ENCODE data around the gene PLCB3.

PLCB3 gene

DNA sequence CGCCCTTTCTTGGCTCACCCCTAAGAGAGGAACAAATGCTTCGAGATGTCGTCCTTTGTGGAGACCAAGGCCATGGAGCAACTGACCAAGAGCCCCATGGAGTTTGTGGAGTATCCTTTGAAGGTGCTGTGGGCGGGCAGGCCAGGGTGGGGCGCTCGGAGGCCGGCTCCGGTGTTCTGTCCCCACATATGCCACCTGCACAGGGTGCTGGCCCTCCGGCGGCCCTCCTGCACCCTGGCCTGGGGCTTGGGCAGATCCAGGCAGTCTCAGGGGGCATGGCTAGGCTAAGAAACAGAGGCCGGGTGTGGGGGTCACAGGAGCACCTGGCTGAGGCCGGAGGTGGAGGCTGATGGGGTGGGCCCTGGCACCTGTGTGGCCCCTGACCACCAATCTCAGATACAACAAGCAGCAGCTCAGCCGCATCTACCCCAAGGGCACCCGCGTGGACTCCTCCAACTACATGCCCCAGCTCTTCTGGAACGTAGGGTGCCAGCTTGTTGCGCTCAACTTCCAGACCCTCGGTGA is 10.3 kb downstream of the PLCB3 start:
- no peaks in the 10 kb centered on the region for H3K27me3 ChIP-seq (ENCODE audit: insufficient read depth, low read depth, severe bottlenecking)
- no peak overlapping the region for H3K27ac ChIP-seq
- H3K4me3 ChIP-seq (ENCODE audit: low read depth, low read length): no peak overlapping the region
- no peak for DNase-seq
- H3K9me3 ChIP-seq (ENCODE audit: severe bottlenecking): no peaks in the 10 kb centered on the region
- TF ChIP-seq, protein P1, sequence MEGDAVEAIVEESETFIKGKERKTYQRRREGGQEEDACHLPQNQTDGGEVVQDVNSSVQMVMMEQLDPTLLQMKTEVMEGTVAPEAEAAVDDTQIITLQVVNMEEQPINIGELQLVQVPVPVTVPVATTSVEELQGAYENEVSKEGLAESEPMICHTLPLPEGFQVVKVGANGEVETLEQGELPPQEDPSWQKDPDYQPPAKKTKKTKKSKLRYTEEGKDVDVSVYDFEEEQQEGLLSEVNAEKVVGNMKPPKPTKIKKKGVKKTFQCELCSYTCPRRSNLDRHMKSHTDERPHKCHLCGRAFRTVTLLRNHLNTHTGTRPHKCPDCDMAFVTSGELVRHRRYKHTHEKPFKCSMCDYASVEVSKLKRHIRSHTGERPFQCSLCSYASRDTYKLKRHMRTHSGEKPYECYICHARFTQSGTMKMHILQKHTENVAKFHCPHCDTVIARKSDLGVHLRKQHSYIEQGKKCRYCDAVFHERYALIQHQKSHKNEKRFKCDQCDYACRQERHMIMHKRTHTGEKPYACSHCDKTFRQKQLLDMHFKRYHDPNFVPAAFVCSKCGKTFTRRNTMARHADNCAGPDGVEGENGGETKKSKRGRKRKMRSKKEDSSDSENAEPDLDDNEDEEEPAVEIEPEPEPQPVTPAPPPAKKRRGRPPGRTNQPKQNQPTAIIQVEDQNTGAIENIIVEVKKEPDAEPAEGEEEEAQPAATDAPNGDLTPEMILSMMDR (IDR thresholded peaks at IDR 0.05; ENCODE audit: low read depth, low read length): no peak
- peaks cover 80% of the 10 kb centered on the region for H3K36me3 ChIP-seq

DNA sequence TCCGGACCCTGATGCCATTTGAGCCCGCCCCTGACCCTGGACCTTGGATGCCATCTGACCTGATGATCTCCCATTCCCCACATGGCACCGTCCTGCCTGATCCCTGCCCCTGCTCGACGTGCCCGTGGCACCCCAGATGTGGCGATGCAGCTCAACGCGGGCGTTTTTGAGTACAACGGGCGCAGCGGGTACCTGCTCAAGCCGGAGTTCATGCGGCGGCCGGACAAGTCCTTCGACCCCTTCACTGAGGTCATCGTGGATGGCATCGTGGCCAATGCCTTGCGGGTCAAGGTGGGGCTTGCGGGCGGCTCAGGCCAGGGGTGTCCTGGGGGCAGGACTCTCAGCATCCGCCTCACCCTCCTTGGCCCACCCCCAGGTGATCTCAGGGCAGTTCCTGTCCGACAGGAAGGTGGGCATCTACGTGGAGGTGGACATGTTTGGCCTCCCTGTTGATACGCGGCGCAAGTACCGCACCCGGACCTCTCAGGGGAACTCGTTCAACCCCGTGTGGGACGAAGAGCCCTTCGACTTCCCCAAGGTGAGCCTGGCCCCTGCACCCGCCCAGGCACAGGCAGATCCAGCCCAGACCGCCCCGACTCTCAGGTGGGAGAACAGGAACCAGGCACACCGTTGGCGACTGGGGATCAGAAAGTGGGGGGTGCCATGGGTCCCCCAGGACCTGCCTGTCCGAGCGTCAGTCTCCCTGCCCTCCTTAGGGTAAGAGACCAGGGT is 11.1 kb downstream of the PLCB3 start:
- Histone ChIP-seq H3K27me3 (ENCODE audit: insufficient read depth, low read depth, severe bottlenecking) (no peaks in the 10 kb centered on the region), H3K27ac (no peak overlapping the region), H3K36me3 (peaks cover 80% of the 10 kb centered on the region), H3K9me3 (ENCODE audit: severe bottlenecking) (no peaks in the 10 kb centered on the region), H3K4me3 (ENCODE audit: low read depth, low read length) (no peak overlapping the region)
- TF ChIP-seq, protein P1 (IDR thresholded peaks at IDR 0.05; ENCODE audit: low read depth, low read length): no peak
- DNase-seq: no peak

DNA sequence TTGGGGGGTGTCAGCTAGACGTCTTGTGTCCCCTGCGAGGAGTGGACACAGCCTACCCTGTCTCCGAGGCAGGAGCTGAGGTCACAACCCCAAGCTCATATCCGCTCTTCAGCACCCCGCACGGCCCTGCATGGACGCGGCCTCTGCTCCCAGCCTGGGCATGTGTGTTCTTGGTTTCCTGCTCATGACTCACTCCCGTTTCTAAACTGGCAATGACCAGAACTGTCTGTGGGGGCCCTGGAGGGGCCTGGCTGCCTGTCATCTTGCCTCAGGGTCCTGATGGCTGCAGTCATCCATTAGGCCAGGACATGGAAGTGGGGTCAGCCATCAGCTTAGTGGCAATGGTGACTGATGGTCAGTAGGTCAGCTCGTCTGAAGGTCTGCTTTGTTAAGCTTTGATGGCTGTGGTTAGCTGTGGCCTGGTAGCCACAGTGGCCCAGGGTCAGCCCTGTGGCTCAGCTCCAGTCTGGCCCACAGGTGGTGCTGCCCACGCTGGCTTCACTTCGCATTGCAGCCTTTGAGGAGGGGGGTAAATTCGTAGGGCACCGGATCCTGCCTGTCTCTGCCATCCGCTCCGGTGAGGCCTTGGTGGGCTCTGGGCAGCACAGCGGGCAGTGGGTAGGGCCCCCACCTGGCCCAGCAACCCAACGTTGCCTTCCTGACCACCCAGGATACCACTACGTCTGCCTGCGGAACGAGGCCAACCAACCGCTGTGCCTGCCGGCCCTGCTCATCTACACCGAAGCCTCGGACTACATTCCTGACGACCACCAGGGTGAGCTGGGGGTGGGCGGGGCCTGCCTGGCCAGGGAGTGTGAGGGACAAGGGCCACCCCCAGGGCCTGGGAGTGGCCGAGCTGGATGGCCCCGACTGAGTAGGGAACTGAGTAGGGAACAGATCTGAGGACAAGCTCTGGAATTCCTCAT is 12.0 kb downstream of the PLCB3 start:
- TF ChIP-seq, protein P1 (IDR thresholded peaks at IDR 0.05; ENCODE audit: low read depth, low read length): no peak
- H3K36me3 ChIP-seq: peaks cover 77% of the 10 kb centered on the region
- no peaks in the 10 kb centered on the region for H3K9me3 ChIP-seq (ENCODE audit: severe bottlenecking)
- no peak for DNase-seq
- no peak overlapping the region for H3K4me3 ChIP-seq (ENCODE audit: low read depth, low read length)
- H3K27me3 ChIP-seq (ENCODE audit: insufficient read depth, low read depth, severe bottlenecking): no peaks in the 10 kb centered on the region
- no peak overlapping the region for H3K27ac ChIP-seq

DNA sequence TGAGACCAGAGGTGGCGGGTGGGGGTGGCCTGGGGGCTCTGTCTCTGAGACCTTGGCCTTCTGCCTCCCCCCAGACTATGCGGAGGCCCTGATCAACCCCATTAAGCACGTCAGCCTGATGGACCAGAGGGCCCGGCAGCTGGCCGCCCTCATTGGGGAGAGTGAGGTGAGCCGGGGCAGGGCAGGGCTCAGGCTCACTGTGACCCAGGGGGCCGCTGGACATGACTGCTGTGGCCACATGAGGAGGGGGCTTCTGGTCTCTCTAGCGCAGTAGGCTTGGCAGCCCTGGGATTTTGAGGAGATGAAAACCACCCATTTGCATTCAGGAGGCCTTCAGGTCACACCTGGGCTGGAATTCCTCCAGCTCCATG is 12.6 kb downstream of the PLCB3 start:
- no peak overlapping the region; the same call in 1 of the 2 replicates for H3K27ac ChIP-seq
- H3K4me3 ChIP-seq (ENCODE audit: low read depth, low read length): no peak overlapping the region
- H3K9me3 ChIP-seq (ENCODE audit: severe bottlenecking): no peaks in the 10 kb centered on the region
- DNase-seq: no peak
- H3K27me3 ChIP-seq (ENCODE audit: insufficient read depth, low read depth, severe bottlenecking): no peaks in the 10 kb centered on the region
- TF ChIP-seq, protein P1 (IDR thresholded peaks at IDR 0.05; ENCODE audit: low read depth, low read length): no peak
- H3K36me3 ChIP-seq: peaks cover 71% of the 10 kb centered on the region

DNA sequence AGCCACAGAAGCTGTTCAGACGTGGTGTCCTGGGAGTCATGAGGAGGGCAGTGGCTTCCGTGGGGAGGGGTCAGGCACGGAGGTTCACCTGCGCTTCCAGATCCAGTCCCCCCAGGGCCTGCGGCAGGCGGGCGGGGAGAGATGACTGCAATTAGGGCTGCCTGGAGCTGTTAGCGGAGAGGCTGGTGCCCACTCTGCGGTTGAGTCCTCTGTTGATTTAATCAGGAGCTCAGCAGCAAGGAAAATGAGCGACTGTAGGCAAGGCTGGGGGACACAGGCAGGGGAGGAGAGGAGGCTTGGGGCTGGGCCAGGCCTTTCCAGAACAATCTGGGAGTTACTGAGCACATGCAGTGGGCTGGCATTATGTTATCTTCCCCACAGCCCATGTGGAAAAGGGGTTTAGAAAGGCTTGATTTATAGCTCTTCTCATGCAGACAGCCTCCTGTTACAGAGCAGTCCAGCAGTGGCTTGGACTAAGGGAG is 13.1 kb downstream of the PLCB3 start:
- H3K36me3 ChIP-seq: peaks cover 66% of the 10 kb centered on the region
- no peak for DNase-seq
- H3K4me3 ChIP-seq (ENCODE audit: low read depth, low read length): no peak overlapping the region
- TF ChIP-seq, protein P1 (IDR thresholded peaks at IDR 0.05; ENCODE audit: low read depth, low read length): no peak
- H3K9me3 ChIP-seq (ENCODE audit: severe bottlenecking): no peaks in the 10 kb centered on the region
- no peak overlapping the region; the same call in 1 of the 2 replicates for H3K27ac ChIP-seq
- no peaks in the 10 kb centered on the region for H3K27me3 ChIP-seq (ENCODE audit: insufficient read depth, low read depth, severe bottlenecking)
